ENCODE results near the gene SLC6A18.

SLC6A18 gene

DNA sequence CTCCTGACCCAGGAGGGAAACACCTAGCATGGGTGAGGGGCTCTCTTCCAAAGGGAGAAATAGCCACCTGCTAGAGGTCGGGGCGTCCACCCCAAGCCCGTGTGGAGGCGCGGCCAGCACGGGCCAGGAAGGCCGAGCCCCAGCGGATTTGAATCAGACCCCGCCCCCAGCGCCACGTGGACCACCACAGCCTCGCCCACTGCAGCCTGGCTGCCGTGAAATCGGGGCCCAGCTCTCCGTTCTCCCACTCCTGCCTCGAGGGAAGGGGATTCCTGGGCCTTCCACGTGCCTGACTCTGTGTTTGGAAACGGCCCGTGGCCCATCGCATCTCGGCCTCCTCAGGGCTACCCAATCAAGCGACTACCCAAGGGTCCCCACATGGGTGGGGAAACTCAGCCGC is 31.6 kb downstream of the SLC6A18 start:
- TF ChIP-seq, protein P1, sequence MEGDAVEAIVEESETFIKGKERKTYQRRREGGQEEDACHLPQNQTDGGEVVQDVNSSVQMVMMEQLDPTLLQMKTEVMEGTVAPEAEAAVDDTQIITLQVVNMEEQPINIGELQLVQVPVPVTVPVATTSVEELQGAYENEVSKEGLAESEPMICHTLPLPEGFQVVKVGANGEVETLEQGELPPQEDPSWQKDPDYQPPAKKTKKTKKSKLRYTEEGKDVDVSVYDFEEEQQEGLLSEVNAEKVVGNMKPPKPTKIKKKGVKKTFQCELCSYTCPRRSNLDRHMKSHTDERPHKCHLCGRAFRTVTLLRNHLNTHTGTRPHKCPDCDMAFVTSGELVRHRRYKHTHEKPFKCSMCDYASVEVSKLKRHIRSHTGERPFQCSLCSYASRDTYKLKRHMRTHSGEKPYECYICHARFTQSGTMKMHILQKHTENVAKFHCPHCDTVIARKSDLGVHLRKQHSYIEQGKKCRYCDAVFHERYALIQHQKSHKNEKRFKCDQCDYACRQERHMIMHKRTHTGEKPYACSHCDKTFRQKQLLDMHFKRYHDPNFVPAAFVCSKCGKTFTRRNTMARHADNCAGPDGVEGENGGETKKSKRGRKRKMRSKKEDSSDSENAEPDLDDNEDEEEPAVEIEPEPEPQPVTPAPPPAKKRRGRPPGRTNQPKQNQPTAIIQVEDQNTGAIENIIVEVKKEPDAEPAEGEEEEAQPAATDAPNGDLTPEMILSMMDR (conservative IDR thresholded peaks at IDR 0.05; ENCODE audit: low read depth, low read length) = no peak
- H3K4me3 ChIP-seq (ENCODE audit: low read length) = no peak overlapping the region
- DNase-seq (ENCODE audit: low read depth) = no peak

DNA sequence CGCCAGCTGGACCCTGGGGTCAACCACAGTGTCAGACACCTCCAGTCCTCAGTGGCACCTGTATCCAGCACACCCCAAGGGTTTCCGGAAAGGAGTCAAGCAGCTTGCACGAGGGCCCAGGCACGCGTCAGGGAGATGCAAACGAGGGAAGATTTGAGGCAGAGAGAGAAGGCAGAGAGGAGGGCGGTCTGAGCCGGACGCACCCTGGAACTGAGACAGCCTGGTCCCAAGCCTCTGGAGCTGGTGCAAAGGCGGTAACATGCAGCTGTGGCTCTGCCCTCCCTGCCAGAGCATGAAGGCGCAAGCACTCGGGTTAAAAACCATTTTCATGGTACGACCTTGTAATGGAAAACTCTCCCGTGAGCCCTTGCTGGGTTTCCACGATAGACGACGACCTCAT is 32.2 kb downstream of the SLC6A18 start:
- TF ChIP-seq, protein P1 (conservative IDR thresholded peaks at IDR 0.05; ENCODE audit: low read depth, low read length) = no peak
- H3K4me3 ChIP-seq (ENCODE audit: low read length) = no peak overlapping the region
- DNase-seq (ENCODE audit: low read depth) = no peak

DNA sequence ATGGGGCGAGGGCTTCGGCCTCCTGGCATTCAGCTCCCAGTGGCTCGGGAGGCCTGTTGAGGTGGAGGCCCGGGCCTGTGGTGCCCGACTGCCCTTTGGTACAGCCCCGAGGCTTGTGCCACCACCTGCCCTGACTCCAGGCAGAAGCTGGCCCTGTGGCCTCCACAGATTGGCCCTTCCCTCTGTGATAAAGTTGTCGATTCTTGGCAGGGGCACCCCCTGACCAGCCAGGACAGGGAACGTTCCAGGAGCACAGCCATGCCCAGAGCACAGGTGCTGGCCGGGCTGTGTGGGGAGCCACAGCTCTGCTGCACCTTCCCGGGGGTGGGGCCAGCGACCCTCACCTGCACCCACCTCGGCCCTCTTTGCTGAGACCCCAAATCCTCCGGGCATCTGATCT is 32.7 kb downstream of the SLC6A18 start:
- H3K4me3 ChIP-seq (ENCODE audit: low read length) = no peak overlapping the region
- TF ChIP-seq, protein P1 (conservative IDR thresholded peaks at IDR 0.05; ENCODE audit: low read depth, low read length) = no peak
- no peak for DNase-seq (ENCODE audit: low read depth)

DNA sequence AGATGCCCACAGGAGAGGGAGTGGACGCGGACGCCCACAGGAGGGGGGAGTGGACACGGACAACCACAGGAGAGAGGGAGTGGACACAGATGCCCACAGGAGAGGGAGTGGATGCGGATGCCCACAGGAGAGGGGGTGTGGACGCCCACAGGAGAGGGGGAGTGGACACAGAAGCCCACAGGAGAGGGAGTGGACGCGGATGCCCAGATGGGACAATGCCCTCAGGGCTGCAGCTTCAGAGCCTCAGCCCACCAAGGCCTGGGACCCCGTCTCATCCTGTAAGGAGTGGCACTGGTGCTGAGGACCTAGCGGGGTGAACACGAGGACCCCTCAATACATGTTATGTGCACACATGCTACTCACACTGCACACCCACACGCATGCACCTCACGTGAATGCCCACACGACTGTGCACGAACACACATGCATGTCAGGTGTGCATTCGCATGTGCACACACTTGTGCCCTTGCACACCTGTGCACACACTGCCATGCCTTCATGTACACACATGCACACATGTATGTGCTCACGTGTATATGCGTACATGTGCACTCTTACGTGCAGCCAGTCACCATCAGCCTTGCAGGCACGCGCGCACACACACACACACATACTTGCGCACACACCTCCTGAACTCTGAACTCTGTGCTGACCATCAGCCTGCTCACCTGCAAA is 34.8 kb downstream of the SLC6A18 start:
- DNase-seq (ENCODE audit: low read depth) = no peak
- no peak overlapping the region for H3K4me3 ChIP-seq (ENCODE audit: low read length)
- TF ChIP-seq, protein P1 (conservative IDR thresholded peaks at IDR 0.05; ENCODE audit: low read depth, low read length) = no peak

DNA sequence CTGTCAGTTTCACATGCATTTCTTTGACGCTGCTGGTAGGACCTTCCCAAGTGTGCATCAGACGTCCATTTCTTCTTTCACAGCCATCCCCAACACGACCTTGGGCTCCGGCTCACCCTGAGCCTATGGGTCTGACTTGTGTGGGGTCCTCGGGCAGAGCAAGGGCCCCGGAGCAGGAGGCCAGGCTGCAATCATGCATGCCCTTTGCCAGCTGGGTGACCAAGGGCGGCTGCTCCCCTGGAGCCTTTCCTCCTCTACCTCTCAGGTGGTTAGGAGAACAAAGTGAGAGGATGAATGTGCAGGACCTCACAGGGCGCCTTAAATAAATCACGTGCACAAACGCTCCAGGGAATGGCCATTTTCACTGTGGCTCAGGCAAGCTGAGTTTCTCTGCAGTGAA is 36.5 kb downstream of the SLC6A18 start:
- TF ChIP-seq, protein P1 (conservative IDR thresholded peaks at IDR 0.05; ENCODE audit: low read depth, low read length) = no peak
- H3K4me3 ChIP-seq (ENCODE audit: low read length) = no peak overlapping the region
- DNase-seq (ENCODE audit: low read depth) = no peak

DNA sequence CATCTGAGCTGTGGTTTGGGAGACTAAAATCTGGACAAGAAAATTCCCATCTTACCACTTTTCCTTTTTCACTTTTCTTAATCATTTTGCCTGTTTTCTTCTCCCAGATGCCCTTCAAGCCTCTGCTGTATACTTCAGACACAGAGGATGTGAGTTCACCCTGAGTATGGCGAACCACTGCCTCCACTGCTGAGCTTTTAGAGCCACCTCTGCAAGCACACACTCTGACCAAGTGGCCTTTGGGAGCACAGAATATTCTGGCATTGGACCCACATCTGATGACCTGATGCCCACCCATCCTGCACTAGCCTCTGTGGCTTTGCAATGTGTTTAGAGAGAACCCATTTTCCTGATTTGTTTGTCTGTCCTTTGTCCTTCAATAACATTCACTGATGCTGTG is 37.2 kb downstream of the SLC6A18 start:
- DNase-seq (ENCODE audit: low read depth) = no peak
- H3K4me3 ChIP-seq (ENCODE audit: low read length) = no peak overlapping the region
- TF ChIP-seq, protein P1 (conservative IDR thresholded peaks at IDR 0.05; ENCODE audit: low read depth, low read length) = no peak

DNA sequence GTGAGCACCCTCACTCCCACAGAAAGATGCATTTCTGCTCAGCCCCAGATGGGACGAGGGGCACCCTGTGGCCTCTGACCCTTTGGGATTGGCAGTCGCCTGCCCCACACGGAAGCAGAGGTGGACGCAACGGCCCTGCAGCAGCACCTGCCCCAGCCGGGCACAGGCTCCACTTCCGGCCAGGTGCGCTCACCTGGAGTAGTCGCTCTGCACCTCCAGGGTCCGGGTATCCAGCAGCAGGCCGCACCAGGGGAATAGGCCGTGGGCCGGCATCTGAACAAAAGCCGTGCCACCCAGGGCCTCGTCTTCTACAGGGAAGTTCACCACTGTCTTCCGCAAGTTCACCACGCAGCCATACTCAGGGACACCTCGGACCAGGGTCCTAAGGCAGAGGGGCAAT is 39.0 kb downstream of the SLC6A18 start:
- TF ChIP-seq, protein P1 (conservative IDR thresholded peaks at IDR 0.05; ENCODE audit: low read depth, low read length) = no peak
- no peak overlapping the region for H3K4me3 ChIP-seq (ENCODE audit: low read length)
- no peak for DNase-seq (ENCODE audit: low read depth)
